ENCODE results near the gene CCND1. TPM values are rescaled to one million over a fixed set of nuclear protein-coding genes. Genes with fewer than 3 reads are reported as not detected.

CCND1 gene
- total RNA-seq, 2 experiments from 2014 or later = 0.44 TPM; not detected in 1

DNA sequence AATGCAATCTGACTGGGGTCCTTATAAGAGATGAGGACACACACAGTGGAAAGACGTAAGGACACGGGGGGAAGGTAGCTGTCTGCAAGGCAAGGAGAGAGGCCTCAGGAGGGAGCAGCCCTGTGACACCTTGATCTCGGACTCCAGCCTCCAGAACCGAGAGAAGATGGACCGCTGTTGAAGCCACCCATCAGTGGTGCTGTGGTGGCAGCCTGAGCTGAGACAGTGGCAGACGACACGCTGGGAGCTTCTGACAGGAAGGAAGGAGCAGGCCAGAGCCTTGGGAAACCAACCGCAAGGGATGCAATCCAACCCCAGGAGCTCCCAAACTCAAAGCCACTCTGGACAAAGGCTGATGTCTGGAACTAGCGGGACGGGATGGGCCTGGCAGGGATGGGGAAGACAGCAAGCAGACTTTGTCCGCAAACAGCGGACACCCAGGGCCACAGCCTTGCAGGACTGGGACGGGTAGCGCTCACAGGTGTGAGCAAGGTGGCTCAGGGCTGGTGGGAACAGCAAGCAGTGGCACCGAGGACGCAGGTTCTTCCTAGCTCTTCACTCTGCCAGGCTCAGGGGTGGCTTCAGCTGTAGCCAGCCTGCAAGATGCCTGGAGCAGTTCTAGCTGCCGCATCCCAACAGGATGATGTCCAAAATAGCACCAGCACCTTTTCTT, 23.3 kb downstream of the CCND1 start:
- Histone ChIP-seq H3K9me2 (ENCODE audit: insufficient read depth, low read length) (no peaks in the 10 kb centered on the region), H3K4me3 (ENCODE audit: low read depth, low read length, poor library complexity, severe bottlenecking) (no peak overlapping the region), H4K20me1 (ENCODE audit: insufficient read depth, low read length) (no peaks in the 10 kb centered on the region), H3K9me3 (ENCODE audit: low read length) (no peaks in the 10 kb centered on the region), H3K27ac (ENCODE audit: low read depth, low read length, poor library complexity, severe bottlenecking) (no peak overlapping the region), H3K79me2 (ENCODE audit: insufficient read depth, low read depth, low read length) (no peaks in the 10 kb centered on the region), H2AFZ (ENCODE audit: low read length) (no peak overlapping the region), H3K4me1 (ENCODE audit: insufficient read depth, low read length, poor library complexity, severe bottlenecking) (no peaks in the 10 kb centered on the region), H3K4me2 (ENCODE audit: low read length) (no peak overlapping the region), H3K36me3 (ENCODE audit: insufficient read depth, low read length) (peaks cover 14% of the 10 kb centered on the region; the same call in 1 of the 2 replicates)
- ChIA-PET POLR2A (no interaction called here), CTCF (ENCODE audit: unreplicated experiment) (no interaction called here)
- no peak for DNase-seq (ENCODE audit: low spot score)
- intact Hi-C loops (cut with micrococcal nuclease; ENCODE audit: unreplicated experiment) = no loop called here
- BruUV-seq (replicated peaks) = no TSS peak
- TF ChIP-seq EZH2phosphoT487 (IDR thresholded peaks at IDR 0.05; ENCODE audit: borderline replicate concordance, low read depth, low read length) (no peak), CTCF (conservative IDR thresholded peaks at IDR 0.05; ENCODE audit: low read length) (no peak)

- peaks cover 21% of the 10 kb centered on the region; the same call in 1 of the 2 replicates for H3K36me3 ChIP-seq (ENCODE audit: insufficient read depth, low read length)
- no peaks in the 10 kb centered on the region for H3K79me2 ChIP-seq (ENCODE audit: insufficient read depth, low read depth, low read length)
- no peak for DNase-seq (ENCODE audit: low spot score)
- H3K4me2 ChIP-seq (ENCODE audit: low read length) = no peak overlapping the region
- ChIA-PET POLR2A (no interaction called here), CTCF (ENCODE audit: unreplicated experiment) (no interaction called here)
- H3K9me2 ChIP-seq (ENCODE audit: insufficient read depth, low read length) = no peaks in the 10 kb centered on the region
- intact Hi-C loops (cut with micrococcal nuclease; ENCODE audit: unreplicated experiment) = no loop called here
- H3K4me3 ChIP-seq (ENCODE audit: low read depth, low read length, poor library complexity, severe bottlenecking) = no peak overlapping the region
- no peaks in the 10 kb centered on the region for H3K9me3 ChIP-seq (ENCODE audit: low read length)
- no peaks in the 10 kb centered on the region for H4K20me1 ChIP-seq (ENCODE audit: insufficient read depth, low read length)
- TF ChIP-seq CTCF (conservative IDR thresholded peaks at IDR 0.05; ENCODE audit: low read length) = no peak
- no peak for TF ChIP-seq EZH2phosphoT487 (IDR thresholded peaks at IDR 0.05; ENCODE audit: borderline replicate concordance, low read depth, low read length)
- H3K27ac ChIP-seq (ENCODE audit: low read depth, low read length, poor library complexity, severe bottlenecking) = no peak overlapping the region
- H3K4me1 ChIP-seq (ENCODE audit: insufficient read depth, low read length, poor library complexity, severe bottlenecking) = no peaks in the 10 kb centered on the region
- BruUV-seq (replicated peaks) = no TSS peak
- H2AFZ ChIP-seq (ENCODE audit: low read length) = no peak overlapping the region
Measured at GRCh38 chr11:69664901-69665300, 23.9 kb downstream of the CCND1 start.

GRCh38 chr11:69665669-69666068, 24.7 kb downstream of the CCND1 start:
- peaks cover 4% of the 10 kb centered on the region for H3K4me1 ChIP-seq (ENCODE audit: insufficient read depth, low read length, poor library complexity, severe bottlenecking)
- H3K9me2 ChIP-seq (ENCODE audit: insufficient read depth, low read length) = no peaks in the 10 kb centered on the region
- no peaks in the 10 kb centered on the region for H4K20me1 ChIP-seq (ENCODE audit: insufficient read depth, low read length)
- H3K4me3 ChIP-seq (ENCODE audit: low read depth, low read length, poor library complexity, severe bottlenecking) = no peak overlapping the region
- no peak for TF ChIP-seq EZH2phosphoT487 (IDR thresholded peaks at IDR 0.05; ENCODE audit: borderline replicate concordance, low read depth, low read length)
- no peak for TF ChIP-seq CTCF (conservative IDR thresholded peaks at IDR 0.05; ENCODE audit: low read length)
- no peaks in the 10 kb centered on the region for H3K79me2 ChIP-seq (ENCODE audit: insufficient read depth, low read depth, low read length)
- no peak for DNase-seq (ENCODE audit: low spot score)
- ChIA-PET POLR2A (no interaction called here), CTCF (ENCODE audit: unreplicated experiment) (no interaction called here)
- intact Hi-C loops (cut with micrococcal nuclease; ENCODE audit: unreplicated experiment) = no loop called here
- no TSS peak for BruUV-seq (replicated peaks)
- peaks cover 29% of the 10 kb centered on the region for H3K36me3 ChIP-seq (ENCODE audit: insufficient read depth, low read length)
- no peak overlapping the region for H3K4me2 ChIP-seq (ENCODE audit: low read length)
- H3K27ac ChIP-seq (ENCODE audit: low read depth, low read length, poor library complexity, severe bottlenecking) = no peak overlapping the region
- H2AFZ ChIP-seq (ENCODE audit: low read length) = no peak overlapping the region
- no peaks in the 10 kb centered on the region for H3K9me3 ChIP-seq (ENCODE audit: low read length)

Data from OCI-LY7 (cell line).